Measurements from ENCODE around the gene PLD5.
"Not testable (repeated sequence)": the region's sequence is repeated elsewhere in the genome, so short reads cannot be mapped to it uniquely, and the experiment has no call there.

DNA sequence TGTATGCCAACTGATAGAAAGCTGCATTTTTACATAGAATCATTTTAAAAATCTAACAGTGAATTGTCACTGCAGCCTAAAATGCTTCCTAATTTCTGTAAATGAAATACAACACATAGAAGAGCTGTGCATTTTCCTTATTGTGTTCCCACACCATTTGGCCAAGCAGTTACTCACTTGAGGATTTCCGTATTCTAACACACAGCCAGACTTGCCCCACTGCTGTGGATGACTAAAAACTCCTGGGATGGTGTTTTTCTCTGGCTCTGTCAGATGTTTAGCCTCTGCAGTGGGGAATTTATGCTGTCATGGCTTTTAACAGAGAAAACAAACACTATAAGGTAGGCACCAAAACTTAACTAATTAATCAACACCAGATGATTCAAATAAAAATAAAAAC lies 209.6 kb downstream of the PLD5 start:
- TF ChIP-seq POLR2AphosphoS5, POLR2A (IDR thresholded peaks at IDR 0.05): not testable (repeated sequence)
- TF ChIP-seq, protein P1, sequence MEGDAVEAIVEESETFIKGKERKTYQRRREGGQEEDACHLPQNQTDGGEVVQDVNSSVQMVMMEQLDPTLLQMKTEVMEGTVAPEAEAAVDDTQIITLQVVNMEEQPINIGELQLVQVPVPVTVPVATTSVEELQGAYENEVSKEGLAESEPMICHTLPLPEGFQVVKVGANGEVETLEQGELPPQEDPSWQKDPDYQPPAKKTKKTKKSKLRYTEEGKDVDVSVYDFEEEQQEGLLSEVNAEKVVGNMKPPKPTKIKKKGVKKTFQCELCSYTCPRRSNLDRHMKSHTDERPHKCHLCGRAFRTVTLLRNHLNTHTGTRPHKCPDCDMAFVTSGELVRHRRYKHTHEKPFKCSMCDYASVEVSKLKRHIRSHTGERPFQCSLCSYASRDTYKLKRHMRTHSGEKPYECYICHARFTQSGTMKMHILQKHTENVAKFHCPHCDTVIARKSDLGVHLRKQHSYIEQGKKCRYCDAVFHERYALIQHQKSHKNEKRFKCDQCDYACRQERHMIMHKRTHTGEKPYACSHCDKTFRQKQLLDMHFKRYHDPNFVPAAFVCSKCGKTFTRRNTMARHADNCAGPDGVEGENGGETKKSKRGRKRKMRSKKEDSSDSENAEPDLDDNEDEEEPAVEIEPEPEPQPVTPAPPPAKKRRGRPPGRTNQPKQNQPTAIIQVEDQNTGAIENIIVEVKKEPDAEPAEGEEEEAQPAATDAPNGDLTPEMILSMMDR (IDR thresholded peaks at IDR 0.05): not testable (repeated sequence)
